ENCODE results near the gene RASSF3.
A peak's percentile ranks its signal among the peaks of the same experiment; 100 is the strongest.

The RASSF3 gene

GRCh38 chr12:64669270-64669842 is 59.1 kb downstream of the RASSF3 start:
- peak; percentile 34 for DNase-seq (ENCODE audit: low read depth)

- no peak for DNase-seq (ENCODE audit: low read depth)
Measured at GRCh38 chr12:64670019-64670418, 59.7 kb downstream of the RASSF3 start.

- DNase-seq (ENCODE audit: low read depth), result no peak
Measured at GRCh38 chr12:64670919-64671639, 60.8 kb downstream of the RASSF3 start.

- DNase-seq (ENCODE audit: low read depth), result no peak
Measured at GRCh38 chr12:64671681-64672080, 61.4 kb downstream of the RASSF3 start.

- peak; percentile 31 for DNase-seq (ENCODE audit: low read depth)
Measured at GRCh38 chr12:64672925-64673409, 62.7 kb downstream of the RASSF3 start.

GRCh38 chr12:64673490-64674169 is 63.3 kb downstream of the RASSF3 start:
- no peak for DNase-seq (ENCODE audit: low read depth)

GRCh38 chr12:64674367-64674922 is 64.2 kb downstream of the RASSF3 start:
- DNase-seq (ENCODE audit: low read depth), result peak; percentile 63

GRCh38 chr12:64675795-64676194 is 65.5 kb downstream of the RASSF3 start:
- DNase-seq (ENCODE audit: low read depth), result no peak

- no peak for DNase-seq (ENCODE audit: low read depth)
Measured at GRCh38 chr12:64678248-64678647, 68.0 kb downstream of the RASSF3 start.

GRCh38 chr12:64678835-64679234 is 68.5 kb downstream of the RASSF3 start:
- DNase-seq (ENCODE audit: low read depth), result no peak

- peak; percentile 55 for DNase-seq (ENCODE audit: low read depth)
Measured at GRCh38 chr12:64679487-64680001, 69.2 kb downstream of the RASSF3 start.

- no peak for DNase-seq (ENCODE audit: low read depth)
Measured at GRCh38 chr12:64680235-64680634, 69.9 kb downstream of the RASSF3 start.

GRCh38 chr12:64681200-64682052 is 71.1 kb downstream of the RASSF3 start:
- DNase-seq (ENCODE audit: low read depth), result no peak

- no peak for DNase-seq (ENCODE audit: low read depth)
Measured at GRCh38 chr12:64682572-64683277, 72.4 kb downstream of the RASSF3 start.

- DNase-seq (ENCODE audit: low read depth), result no peak
Measured at GRCh38 chr12:64683816-64684543, 73.7 kb downstream of the RASSF3 start.

- no peak for DNase-seq (ENCODE audit: low read depth)
Measured at GRCh38 chr12:64685050-64685449, 74.8 kb downstream of the RASSF3 start.

- no peak for DNase-seq (ENCODE audit: low read depth)
Measured at GRCh38 chr12:64685605-64686004, 75.3 kb downstream of the RASSF3 start.

- DNase-seq (ENCODE audit: low read depth), result no peak
Measured at GRCh38 chr12:64687816-64688215, 77.5 kb downstream of the RASSF3 start.

- no peak for DNase-seq (ENCODE audit: low read depth)
Measured at GRCh38 chr12:64688219-64688618, 77.9 kb downstream of the RASSF3 start.

- no peak for DNase-seq (ENCODE audit: low read depth)
Measured at GRCh38 chr12:64688715-64689114, 78.4 kb downstream of the RASSF3 start.

Data from activated T-helper 1 cell treated with Interleukin-2 at 50 U/mL for 16 hours (primary cell).